H9 (cell line): ENCODE results near the gene DYTN. TPM values are rescaled to one million over a fixed set of nuclear protein-coding genes. Genes with fewer than 3 reads are reported as not detected.

Experiments
- DNase-seq: peaks from one replicate; pipeline ENCODE4 v3.0.0-alpha.2; 2017
- H2AFZ ChIP-seq: one replicate; pipeline ENCODE4 v1.6.1; 2013; ENCODE audit warnings: mild to moderate bottlenecking, low read length, control low read depth, moderate library complexity
- H2AK5ac ChIP-seq: 2 replicates; pipeline ENCODE4 v1.6.1; 2013; ENCODE audit warnings: low read length, control low read depth, mixed read lengths; ENCODE audit not compliant: insufficient read length
- H2BK120ac ChIP-seq: one replicate; pipeline ENCODE4 v1.6.1; 2013; ENCODE audit warnings: low read depth, mild to moderate bottlenecking, low read length, control low read depth, inconsistent platforms; ENCODE audit not compliant: poor library complexity, severe bottlenecking
- H2BK12ac ChIP-seq: 2 replicates; pipeline ENCODE4 v1.6.1; 2013; ENCODE audit warnings: low read length, control low read depth, mixed read lengths, low read depth; ENCODE audit not compliant: insufficient read length
- H2BK15ac ChIP-seq: 2 replicates; pipeline ENCODE4 v1.6.1; 2013; ENCODE audit warnings: low read depth, low read length, control low read depth
- H2BK20ac ChIP-seq: one replicate; pipeline ENCODE4 v1.6.1; 2013; ENCODE audit warnings: low read depth, mild to moderate bottlenecking, low read length, control low read depth, inconsistent platforms; ENCODE audit not compliant: poor library complexity, severe bottlenecking
- H2BK5ac ChIP-seq: 2 replicates; pipeline ENCODE4 v1.6.1; 2013; ENCODE audit warnings: low read length, control low read depth, mixed read lengths; ENCODE audit not compliant: insufficient read length
- H3K14ac ChIP-seq: 2 replicates; pipeline ENCODE4 v1.6.1; 2013; ENCODE audit warnings: low read length, control low read depth; ENCODE audit not compliant: insufficient read depth
- H3K18ac ChIP-seq: 2 replicates; pipeline ENCODE4 v1.6.1; 2013; ENCODE audit warnings: low read depth, mild to moderate bottlenecking, mixed read lengths, low read length, control low read depth; ENCODE audit not compliant: insufficient read length
- H3K23ac ChIP-seq: 2 replicates; pipeline ENCODE4 v1.6.1; 2013; ENCODE audit warnings: low read length, control low read depth, mixed read lengths, low read depth; ENCODE audit not compliant: insufficient read length
- H3K23me2 ChIP-seq: 2 replicates; pipeline ENCODE4 v1.6.1; 2013; ENCODE audit warnings: low read depth, mild to moderate bottlenecking, mixed read lengths, low read length, control low read depth; ENCODE audit not compliant: insufficient read length, poor library complexity, severe bottlenecking
- H3K27ac ChIP-seq: 2 replicates; pipeline ENCODE4 v1.5.1; 2013; ENCODE audit warnings: low read length, control low read depth, mixed read lengths, low read depth; ENCODE audit not compliant: insufficient read length
- H3K27me3 ChIP-seq: 2 replicates; pipeline ENCODE4 v1.6.1; 2013; ENCODE audit warnings: low read length, control low read depth, inconsistent platforms; ENCODE audit not compliant: insufficient read depth
- H3K4ac ChIP-seq: 2 replicates; pipeline ENCODE4 v1.6.1; 2013; ENCODE audit warnings: low read depth, mild to moderate bottlenecking, control low read depth, inconsistent platforms, low read length, moderate library complexity
- H3K4me1 ChIP-seq: 2 replicates; pipeline ENCODE4 v1.6.1; 2013; ENCODE audit warnings: low read length, control low read depth, inconsistent platforms; ENCODE audit not compliant: insufficient read depth
- H3K4me2 ChIP-seq: 2 replicates; pipeline ENCODE4 v1.6.1; 2013; ENCODE audit warnings: low read length, control low read depth, mixed read lengths; ENCODE audit not compliant: insufficient read length, insufficient read depth
- H3K56ac ChIP-seq: 2 replicates; pipeline ENCODE4 v1.6.1; 2013; ENCODE audit warnings: low read depth, mild to moderate bottlenecking, mixed read lengths, low read length, control low read depth; ENCODE audit not compliant: insufficient read length
- H3K79me1 ChIP-seq: 2 replicates; pipeline ENCODE4 v1.6.1; 2013; ENCODE audit warnings: low read depth, mild to moderate bottlenecking, moderate library complexity, low read length, control low read depth, inconsistent platforms; ENCODE audit not compliant: insufficient read depth, poor library complexity, severe bottlenecking
- H3K79me2 ChIP-seq: 2 replicates; pipeline ENCODE4 v1.6.1; 2013; ENCODE audit warnings: low read length, control low read depth, inconsistent platforms; ENCODE audit not compliant: insufficient read depth
- H3K9ac ChIP-seq: 2 replicates; pipeline ENCODE4 v1.6.1; 2013; ENCODE audit warnings: low read length, control low read depth, mixed read lengths; ENCODE audit not compliant: insufficient read length; ENCODE audit errors: extremely low read depth
- H3K9me3 ChIP-seq: one replicate; pipeline ENCODE4 v1.6.1; 2013; ENCODE audit warnings: low read depth, low read length, inconsistent platforms; ENCODE audit not compliant: control insufficient read depth
- H3T11ph ChIP-seq: one replicate; pipeline ENCODE4 v1.6.1; 2013; ENCODE audit warnings: mild to moderate bottlenecking, low read length, control low read depth, inconsistent platforms
- H4K20me1 ChIP-seq: one replicate; pipeline ENCODE4 v1.6.1; 2013; ENCODE audit not compliant: control insufficient read depth, insufficient read length, insufficient read depth
- H4K5ac ChIP-seq: 2 replicates; pipeline ENCODE4 v1.6.1; 2013; ENCODE audit warnings: low read depth, mild to moderate bottlenecking, mixed read lengths, low read length, control low read depth; ENCODE audit not compliant: insufficient read length
- H4K8ac ChIP-seq: replicated peaks from 2 replicates; pipeline ENCODE4 v1.6.1; 2013; ENCODE audit warnings: low read length, control low read depth, mixed read lengths, low read depth; ENCODE audit not compliant: insufficient read length
- H4K91ac ChIP-seq: 2 replicates; pipeline ENCODE4 v1.6.1; 2013; ENCODE audit warnings: low read depth, mild to moderate bottlenecking, moderate library complexity, mixed read lengths, low read length, control low read depth; ENCODE audit not compliant: insufficient read length
- H3K27ac Mint-ChIP-seq, 3 experiments: 2 replicates in 2 of 3; 3 replicates in 1 of 3; pipeline ENCODE4 v1.8.0; 2020 to 2021; ENCODE audit warnings: mixed read lengths in 3 of 3, mild to moderate bottlenecking in 1 of 3, moderate library complexity in 1 of 3
- H3K27me3 Mint-ChIP-seq: 2 replicates; pipeline ENCODE4 v1.8.0; 2021; ENCODE audit warnings: low read depth, mild to moderate bottlenecking, moderate library complexity, mixed read lengths
- H3K36me3 Mint-ChIP-seq, 3 experiments: 2 replicates in 2 of 3; 3 replicates in 1 of 3; pipeline ENCODE4 v1.8.0; 2020 to 2021; ENCODE audit warnings: low read depth in 3 of 3, mixed read lengths in 3 of 3; ENCODE audit not compliant: insufficient read depth in 1 of 3
- H3K4me1 Mint-ChIP-seq, 2 experiments: 2 replicates each; pipeline ENCODE4 v1.8.0; 2020; ENCODE audit warnings: mixed read lengths in 2 of 2
- H3K4me3 Mint-ChIP-seq, 2 experiments: 2 replicates in 1 of 2; 3 replicates in 1 of 2; pipeline ENCODE4 v1.8.0; 2020 to 2021; ENCODE audit warnings: mild to moderate bottlenecking in 2 of 2, mixed read lengths in 2 of 2, moderate library complexity in 1 of 2
- H3K9me3 Mint-ChIP-seq, 2 experiments: 2 replicates in 1 of 2; 3 replicates in 1 of 2; pipeline ENCODE4 v1.8.0; 2020; ENCODE audit warnings: mild to moderate bottlenecking in 2 of 2, mixed read lengths in 2 of 2, moderate library complexity in 1 of 2
- WGBS: extraction: QIAGEN DNeasy Blood & Tissue Kit; methylation state at CpG from one replicate; pipeline ENCODE4 v1.1.7; 2013; ENCODE audit warnings: missing lambda C conversion rate, low lambda C conversion rate, mixed read lengths; ENCODE audit not compliant: insufficient read length; ENCODE audit errors: extremely low coverage; 5-methylcytosine and 5-hydroxymethylcytosine counted together
- total RNA-seq: library from RNA; stranded (reverse); gene quantifications from 2 replicates; pipeline ENCODE4 v1.2.1, GENCODE V29; 2021
- TF ChIP-seq, protein P1 (sequence below): fragments of 200-600 bp; sonication (generic); conservative IDR thresholded peaks from 3 replicates; pipeline ENCODE4 v1.8.0; 2021; ENCODE audit warnings: antibody characterized with exemption, mild to moderate bottlenecking

Gene DYTN
- total RNA-seq, 1 experiment from 2014 or later = not detected

GRCh38 chr2:206765242-206766056, 47.3 kb upstream of the DYTN start, which contains the start of the genes FASTKD2 and MDH1B:
TSS of gene FASTKD2 (plus strand) at chr2:206765606. CDS start at chr2:206766694, 1,088 bp downstream.
TSS of gene MDH1B (minus strand) at chr2:206765328. CDS start at chr2:206765271, 57 bp downstream.
- no peaks in the 10 kb centered on the region for H3K9me3 Mint-ChIP-seq
- peak within 1 kb of the TSS; percentile 96 to 97 for H3K4me3 Mint-ChIP-seq
- Histone ChIP-seq H2BK12ac (no peak within 1 kb of the TSS), H3K4ac (no peak within 1 kb of the TSS), H3K23ac (no peak within 1 kb of the TSS), H2BK15ac (no peak within 1 kb of the TSS), H3K79me1 (no peaks in the 10 kb centered on the region), H2BK5ac (no peak within 1 kb of the TSS), H3K4me2 (peak within 1 kb of the TSS; percentile 42), H3K9me3 (no peaks in the 10 kb centered on the region), H4K91ac (no peak within 1 kb of the TSS), H2BK120ac (no peak within 1 kb of the TSS), H2BK20ac (no peak within 1 kb of the TSS), H4K8ac (no peak within 1 kb of the TSS), H3K18ac (peak within 1 kb of the TSS; percentile 44), H3K14ac (peak within 1 kb of the TSS; percentile 54; the same call in 1 of the 2 replicates), H3K27ac (no peak within 1 kb of the TSS), H3K4me1 (no peaks in the 10 kb centered on the region), H2AFZ (peak within 1 kb of the TSS; percentile 51), H4K5ac (no peak within 1 kb of the TSS), H3K9ac (peak within 1 kb of the TSS; percentile 88), H3K23me2 (peaks cover 5% of the 10 kb centered on the region), H3K79me2 (no peaks in the 10 kb centered on the region), H3T11ph (no peak within 1 kb of the TSS), H3K56ac (no peak within 1 kb of the TSS), H2AK5ac (no peak within 1 kb of the TSS), H3K27me3 (no peaks in the 10 kb centered on the region), H4K20me1 (no peaks in the 10 kb centered on the region)
- no peaks in the 10 kb centered on the region for H3K27me3 Mint-ChIP-seq
- peaks cover 10 to 28% (median 21%) of the 10 kb centered on the region in 3 experiments for H3K36me3 Mint-ChIP-seq
- TF ChIP-seq, protein P1, sequence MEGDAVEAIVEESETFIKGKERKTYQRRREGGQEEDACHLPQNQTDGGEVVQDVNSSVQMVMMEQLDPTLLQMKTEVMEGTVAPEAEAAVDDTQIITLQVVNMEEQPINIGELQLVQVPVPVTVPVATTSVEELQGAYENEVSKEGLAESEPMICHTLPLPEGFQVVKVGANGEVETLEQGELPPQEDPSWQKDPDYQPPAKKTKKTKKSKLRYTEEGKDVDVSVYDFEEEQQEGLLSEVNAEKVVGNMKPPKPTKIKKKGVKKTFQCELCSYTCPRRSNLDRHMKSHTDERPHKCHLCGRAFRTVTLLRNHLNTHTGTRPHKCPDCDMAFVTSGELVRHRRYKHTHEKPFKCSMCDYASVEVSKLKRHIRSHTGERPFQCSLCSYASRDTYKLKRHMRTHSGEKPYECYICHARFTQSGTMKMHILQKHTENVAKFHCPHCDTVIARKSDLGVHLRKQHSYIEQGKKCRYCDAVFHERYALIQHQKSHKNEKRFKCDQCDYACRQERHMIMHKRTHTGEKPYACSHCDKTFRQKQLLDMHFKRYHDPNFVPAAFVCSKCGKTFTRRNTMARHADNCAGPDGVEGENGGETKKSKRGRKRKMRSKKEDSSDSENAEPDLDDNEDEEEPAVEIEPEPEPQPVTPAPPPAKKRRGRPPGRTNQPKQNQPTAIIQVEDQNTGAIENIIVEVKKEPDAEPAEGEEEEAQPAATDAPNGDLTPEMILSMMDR = no peak
- DNase-seq = peak; percentile 90
- H3K27ac Mint-ChIP-seq = peak within 1 kb of the TSS; percentile 85 to 99 (median 95)
- peaks cover 9 to 11% of the 10 kb centered on the region in 2 experiments for H3K4me1 Mint-ChIP-seq
- WGBS = no CpG with 5 or more reads among the region's 46 CpGs
